CD4-positive, alpha-beta T cell treated with Interleukin-6 at 100 ng/mL for 8 hours (primary cell): ENCODE results near the gene FGGY.
"Not testable (repeated sequence)": the region's sequence is repeated elsewhere in the genome, so short reads cannot be mapped to it uniquely, and the experiment has no call there.

Experiments used
- DNase-seq: peaks from one replicate; pipeline ENCODE4 v3.0.0-alpha.2; 2020; ENCODE audit warnings: mixed read lengths, low spot score

FGGY gene

DNA sequence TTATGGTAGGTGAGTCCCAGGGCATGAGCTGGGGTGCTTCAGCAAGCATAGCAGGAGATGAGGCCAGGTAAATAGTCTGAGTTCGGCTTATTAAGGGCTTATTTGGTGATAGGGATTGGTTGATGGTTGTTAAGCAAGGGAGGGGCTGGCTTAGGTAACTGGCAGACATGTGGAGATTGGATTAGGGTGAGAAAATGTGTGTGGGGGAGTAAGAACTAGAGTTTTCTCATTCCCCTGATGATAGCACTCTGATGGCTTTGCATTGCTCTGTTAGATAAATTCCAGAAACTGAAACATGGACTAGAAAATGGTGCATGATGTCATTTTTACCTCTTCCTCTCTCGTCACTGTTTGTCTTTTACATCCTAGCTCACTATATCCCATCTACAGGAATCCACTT is 53.6 kb downstream of the FGGY start:
- DNase-seq = no peak

DNA sequence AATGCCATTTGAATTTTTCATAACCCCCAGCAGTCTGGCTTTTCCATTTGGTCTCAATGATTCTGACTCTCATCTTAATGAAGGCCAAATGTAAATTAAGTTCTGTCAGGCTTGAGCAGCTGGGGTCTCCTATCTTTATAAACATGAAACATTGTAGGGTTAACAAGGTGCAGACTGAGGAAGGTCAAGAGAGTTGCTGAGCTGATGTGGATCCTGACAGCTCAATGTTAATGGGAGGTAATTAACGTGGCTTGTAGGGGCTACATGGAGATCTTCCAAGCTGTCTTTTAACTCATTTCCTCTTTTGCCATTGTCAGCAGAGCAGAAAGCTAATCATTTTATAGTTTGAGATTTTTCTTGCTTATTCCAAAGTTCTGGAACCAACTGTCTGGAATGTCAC is 55.2 kb downstream of the FGGY start:
- DNase-seq = no peak

DNA sequence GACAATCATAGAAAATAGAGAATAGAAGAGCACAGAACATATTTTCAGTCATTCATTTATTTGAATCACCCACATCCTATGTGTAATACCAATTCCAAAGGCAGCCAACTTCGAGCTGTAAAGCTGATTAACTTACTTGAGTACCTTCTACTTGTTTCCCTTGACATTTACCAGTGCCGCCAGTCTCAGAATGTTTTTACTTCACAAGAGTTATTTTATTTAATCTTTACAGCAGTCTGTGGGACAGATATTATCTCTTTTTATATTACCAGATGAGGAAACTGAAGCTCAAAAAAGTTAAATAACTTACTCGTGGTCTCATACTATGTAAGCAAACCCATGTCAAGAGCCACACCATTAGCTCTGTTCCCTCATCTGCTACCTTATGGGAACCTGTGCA is 56.6 kb downstream of the FGGY start:
- DNase-seq = no peak

DNA sequence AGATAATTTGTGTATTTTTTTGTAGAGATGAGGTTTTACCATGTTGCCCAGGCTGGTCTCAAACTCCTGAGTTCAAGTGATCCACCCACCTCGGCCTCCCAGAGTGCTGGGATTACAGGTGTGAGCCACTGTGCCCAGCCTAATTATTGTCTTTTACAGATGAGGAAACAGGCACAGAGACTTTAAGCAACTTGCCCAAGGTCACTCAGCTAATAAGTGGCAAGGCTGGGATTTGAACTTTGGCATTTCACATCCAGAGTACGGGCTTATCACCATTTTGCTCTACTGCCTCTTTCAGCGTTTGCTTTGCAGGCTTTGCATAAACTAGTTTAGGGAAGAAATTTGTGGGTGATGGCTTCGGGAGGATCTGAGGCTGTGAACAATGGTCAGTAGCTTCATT is 57.3 kb downstream of the FGGY start:
- DNase-seq = not testable (repeated sequence)

DNA sequence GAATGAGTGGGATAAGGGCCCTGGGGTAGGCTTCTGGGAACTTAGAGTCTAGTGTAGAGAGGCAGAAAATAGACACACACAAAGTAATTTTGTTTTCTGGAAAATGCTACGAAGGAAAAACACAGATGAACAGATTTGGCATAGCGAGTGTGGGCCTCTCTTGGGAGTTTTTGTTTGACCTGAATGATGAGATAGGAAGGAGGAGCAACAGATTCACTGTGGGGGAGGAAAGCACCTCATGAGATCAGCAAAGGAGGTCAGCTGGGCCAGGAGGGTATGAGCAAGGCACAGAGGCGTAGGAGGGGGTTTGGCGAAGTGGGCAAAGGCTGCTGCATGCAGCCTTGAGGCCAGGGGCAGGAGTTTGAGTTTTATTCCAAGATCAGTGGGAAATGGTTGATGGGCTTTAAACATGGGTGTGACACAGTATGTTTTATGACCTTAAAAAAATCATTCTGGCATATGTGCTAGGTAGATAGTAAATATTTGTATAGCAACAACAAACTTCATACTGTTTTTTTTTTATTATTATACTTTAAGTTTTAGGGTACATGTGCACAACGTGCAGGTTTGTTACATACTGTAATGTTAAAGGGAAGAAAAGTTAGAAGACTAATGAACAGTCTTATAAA is 57.9 kb downstream of the FGGY start:
- DNase-seq = no peak

DNA sequence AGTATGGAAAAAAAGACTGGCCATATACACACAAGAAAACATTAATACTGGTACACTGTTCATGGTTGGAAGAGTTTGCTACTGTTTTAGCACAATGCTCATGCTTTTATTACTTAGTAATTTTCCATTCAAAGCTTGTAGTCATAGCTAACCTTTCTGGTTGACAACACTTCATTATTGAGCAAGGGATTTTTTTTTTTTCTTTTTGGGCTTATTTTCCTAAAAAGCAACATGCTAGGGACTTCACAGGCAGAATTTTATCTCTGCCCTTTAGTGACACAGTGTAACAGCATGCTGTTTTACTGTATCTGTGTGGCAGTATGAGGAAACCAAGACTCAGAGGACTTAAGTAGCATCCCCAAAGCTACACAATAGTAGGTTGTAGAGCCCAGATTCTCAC is 58.5 kb downstream of the FGGY start:
- no peak for DNase-seq

DNA sequence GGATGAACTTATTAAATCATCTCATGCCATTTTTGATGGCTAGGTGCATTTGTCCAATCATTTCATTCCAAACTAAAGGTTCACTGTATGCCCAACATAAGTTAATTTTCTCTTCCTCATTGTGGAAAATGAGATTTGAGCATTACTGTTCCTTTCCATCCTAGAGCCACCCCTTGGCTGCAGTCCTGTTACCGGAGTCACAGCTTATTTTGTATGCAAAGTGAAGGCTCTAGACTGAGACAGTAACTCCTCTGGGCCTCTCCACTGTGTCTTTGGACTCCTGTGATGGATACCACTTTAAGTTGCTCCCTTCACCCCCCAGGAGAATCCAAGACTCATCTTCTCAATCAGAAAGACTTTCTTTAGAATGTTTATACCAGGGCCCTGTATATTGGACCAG is 59.7 kb downstream of the FGGY start:
- DNase-seq = no peak

DNA sequence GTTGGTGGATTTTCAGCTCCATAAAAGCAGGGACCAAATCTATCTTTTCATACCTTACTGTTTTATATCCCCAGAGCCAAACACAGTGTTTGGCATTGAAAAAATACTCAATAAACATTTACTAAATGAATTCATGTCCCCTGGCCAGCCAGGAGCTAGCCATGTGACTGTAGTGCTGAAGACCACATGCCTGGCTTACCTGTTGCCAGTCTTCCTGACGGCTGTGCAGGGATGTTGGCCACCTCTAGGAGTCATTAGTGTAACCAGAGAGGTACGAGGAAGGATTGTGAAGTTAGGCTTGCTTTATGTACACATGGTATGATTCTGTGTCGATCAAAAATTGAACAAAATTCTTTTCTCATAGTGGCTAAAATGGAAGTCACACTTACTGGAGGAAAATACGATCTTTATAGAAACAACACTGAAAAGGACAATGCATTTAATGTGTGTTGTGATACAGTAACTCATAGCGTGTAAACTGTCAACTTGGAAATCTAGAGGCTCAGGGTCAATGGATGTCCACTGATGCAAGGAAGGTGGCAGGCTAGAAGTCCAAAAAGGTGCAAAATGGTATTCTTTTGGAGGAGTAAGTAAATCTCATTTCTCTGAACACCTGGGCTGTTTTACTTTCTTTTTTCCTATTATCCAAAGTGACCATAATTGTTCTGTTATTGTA is 60.9 kb downstream of the FGGY start:
- DNase-seq = no peak

DNA sequence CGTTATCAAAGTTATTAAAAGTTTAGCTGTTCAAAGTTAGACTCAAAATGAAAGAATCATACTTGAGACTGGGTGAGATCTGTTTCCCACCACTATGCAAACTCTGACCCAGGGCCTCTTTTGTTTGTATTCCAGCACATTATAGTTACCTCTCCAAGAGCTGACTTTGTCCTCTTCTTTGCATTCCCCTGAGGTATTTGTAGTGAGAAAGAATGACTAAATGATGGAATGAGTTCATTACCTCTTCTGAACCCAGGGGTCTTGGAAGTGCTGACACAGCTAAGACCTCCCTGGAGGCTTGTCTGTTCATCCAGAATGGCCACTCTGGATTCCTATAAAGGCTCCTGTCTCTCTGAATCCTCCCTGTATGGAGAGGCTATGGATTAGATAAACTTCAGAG is 62.4 kb downstream of the FGGY start:
- no peak for DNase-seq

DNA sequence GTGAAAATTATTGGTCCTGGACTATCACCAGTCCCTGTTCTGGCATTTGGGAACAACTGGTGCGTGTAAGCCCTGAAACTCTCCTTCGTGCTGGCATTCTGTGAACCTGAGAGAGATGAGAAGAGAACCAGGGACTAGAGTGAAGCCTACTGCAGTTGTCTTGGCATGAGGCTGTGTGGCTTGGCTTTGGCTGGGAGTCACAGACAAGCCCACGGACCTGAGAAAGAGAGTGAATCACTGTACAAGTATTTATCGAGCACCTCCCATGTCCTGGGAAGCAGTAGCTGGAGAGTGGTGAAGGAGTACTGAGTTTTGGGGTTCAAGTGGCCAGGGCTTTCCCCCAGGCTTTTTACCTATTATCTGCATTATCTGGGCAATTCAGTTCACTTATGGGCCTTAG is 63.3 kb downstream of the FGGY start:
- DNase-seq = no peak

DNA sequence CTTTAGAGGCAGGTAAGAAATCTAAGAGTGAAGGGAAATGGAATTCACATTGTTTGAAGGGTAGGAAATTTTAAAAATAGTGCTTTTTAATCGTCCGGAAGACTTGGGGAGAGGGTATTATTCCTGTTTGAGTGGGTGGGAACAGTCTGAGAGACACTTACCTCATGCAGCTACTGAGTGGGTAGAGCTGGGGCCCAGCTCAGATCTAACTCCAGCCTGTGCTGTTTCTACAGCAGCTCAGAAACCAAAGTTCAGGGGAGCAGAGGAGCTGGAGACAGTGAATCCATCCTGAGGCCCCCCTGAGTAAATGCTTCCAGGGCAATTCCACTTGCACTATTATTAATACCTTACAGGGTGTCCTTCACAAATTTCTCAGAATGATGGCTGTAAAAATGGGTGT is 63.8 kb downstream of the FGGY start:
- DNase-seq = no peak

DNA sequence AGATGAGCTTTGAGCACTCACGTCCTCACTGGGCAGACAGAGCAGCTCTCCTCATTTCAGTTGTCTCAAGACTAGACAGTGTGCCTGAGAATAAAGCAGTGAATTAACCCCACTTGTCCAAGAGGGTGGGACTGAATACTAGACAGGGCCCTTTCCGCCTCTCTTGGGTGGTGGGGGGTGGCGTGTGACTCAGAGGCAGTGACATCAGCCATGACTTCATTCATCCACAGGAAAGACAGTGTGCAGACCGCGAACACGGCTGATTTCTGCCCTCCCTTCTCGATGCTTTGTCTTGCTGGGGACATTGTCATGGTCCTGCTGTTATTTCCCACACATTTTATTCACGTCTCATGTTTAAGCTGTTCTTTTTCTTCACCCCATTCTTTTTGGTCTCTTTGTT is 64.9 kb downstream of the FGGY start:
- no peak for DNase-seq

DNA sequence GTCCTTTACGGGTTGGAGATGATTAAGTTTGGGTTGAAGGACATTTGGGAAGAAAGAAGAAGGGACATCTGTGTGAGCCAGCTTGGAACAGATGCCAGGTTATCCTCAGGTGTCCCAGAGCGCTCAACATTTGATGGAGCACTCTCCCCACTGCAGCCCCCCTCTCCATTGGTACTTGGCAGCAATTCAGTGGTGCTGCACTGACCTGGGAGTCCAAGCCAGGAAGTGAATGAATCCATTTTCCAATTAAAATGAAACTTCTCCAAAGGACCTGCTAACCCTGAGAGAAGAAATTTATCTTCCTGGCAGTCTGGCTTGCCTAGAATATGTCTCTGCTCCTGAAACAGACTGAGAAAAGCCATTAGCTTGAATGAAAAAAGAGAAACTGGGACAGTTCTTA is 67.1 kb downstream of the FGGY start:
- no peak for DNase-seq

DNA sequence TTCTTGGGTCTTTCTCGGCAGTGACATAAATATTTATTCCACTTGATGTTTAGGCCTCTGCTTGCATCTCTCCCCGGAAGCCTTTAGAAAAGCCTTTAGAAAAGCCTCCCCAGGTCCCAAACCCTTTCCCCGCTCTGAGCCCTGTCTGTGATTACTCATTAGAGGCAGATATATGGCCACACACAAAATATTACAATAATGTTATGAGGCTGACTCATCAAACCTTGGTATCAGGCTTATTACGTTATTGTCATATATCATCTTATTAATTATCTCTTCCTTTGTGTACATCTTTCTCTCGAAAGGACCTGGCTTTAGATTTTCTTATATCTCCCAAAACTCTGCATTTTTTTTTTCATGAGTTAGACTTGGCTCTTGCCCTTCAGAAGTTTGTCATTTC is 69.5 kb downstream of the FGGY start:
- DNase-seq = no peak

DNA sequence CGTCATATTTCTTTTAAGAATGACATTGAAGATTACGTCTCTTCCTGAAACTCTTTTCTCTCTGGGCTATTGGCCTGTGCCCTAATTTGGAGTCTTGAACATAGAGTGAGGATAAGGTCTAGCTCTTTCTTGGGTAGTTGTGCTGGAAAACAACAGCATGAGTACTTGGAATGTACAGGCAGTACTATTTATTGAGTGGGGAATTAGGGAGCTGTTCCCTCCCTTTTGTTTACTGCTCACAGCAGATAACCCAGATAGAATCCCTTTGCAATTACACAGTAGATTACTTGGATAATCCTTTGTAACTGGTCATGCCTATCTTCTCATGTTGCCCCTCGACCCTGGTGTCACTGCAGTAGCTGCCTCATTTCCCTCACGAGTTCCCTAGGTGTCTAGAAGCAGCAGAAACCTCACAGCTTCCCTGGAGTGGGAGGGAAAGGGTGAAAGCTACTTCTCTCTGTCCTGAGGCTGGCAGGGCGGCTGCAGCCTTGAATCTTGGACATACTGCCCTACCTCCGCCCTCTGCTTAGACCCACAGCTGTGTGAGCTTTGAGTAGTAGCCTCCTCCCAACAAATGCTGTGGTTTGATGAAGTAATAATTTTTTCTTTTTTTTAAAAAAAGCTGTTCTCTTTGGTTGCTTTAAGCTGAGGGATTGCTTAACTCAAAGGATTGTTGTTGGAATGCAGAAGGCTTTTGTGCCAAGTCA is 70.6 kb downstream of the FGGY start:
- no peak for DNase-seq

DNA sequence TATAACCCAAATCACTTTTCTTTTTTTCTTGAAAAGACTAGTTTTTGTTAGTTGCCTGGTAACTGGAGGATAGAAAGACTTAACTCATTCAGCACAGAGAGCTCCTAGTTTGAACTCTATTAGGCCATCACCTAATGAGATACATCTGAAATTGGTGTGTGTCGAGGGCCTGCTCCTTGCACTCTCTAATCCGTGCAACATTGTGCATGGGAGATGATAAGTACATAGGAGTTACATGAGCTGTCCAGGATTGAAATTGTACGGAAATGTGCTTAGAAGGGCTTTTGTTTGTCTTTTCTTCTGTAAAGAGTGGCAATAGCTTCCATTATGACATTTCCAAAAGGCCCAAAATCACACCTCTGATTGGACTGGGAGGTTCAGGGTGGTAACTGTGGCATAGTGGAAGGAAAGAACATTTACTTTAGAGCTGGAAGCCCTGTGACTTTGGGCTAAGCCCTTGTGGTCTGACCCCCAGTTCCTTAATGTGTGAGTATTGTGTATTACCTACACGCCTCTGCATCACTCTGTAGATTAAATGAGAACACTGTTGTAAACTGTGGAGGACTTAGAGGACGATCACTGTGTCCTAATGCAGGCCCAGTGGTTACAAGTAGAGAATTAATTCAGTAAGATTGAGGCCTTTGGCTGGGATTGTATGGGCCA is 71.2 kb downstream of the FGGY start:
- DNase-seq = no peak

DNA sequence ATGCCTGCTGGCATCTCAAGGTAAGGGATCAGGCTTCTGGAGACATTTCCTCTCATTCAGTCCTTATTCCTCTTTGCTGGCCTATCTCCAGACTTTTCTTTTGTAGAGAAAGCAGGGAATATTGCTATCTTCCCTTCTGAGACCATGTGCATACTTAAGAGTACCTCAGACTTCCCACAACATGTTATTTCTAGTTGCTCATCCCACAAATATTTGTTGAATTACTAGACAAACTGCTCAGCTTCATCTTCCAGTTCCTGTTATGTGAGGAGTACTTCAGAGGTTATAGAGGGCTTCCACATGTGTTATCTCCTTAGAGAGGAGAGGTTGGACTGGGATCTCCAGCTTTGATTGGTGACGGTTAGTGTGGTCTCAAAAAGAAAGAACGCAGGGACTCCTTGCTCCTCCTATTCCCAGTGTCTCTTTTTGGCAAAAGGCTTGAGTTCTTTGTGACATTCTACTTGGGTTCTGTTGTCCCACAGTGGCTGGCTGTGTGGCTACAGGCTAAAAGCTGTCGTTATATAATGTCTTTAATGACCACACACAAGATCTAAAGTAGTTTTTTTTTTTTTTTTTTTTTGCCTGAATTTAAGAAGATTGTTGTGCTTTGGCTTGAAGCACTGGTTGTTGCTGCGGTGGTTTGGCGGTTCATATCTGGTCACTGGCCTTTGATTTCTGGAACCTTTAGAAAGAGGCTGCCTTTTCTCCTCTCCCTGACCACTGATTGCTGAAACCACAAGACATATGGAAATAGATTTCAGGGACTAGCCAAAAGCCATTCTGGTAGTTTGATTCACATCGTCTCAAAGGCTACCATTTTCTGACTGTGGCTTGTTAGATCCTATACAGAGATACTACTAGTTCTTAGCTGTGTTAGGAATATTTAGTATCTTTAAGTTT is 78.7 kb downstream of the FGGY start:
- no peak for DNase-seq

DNA sequence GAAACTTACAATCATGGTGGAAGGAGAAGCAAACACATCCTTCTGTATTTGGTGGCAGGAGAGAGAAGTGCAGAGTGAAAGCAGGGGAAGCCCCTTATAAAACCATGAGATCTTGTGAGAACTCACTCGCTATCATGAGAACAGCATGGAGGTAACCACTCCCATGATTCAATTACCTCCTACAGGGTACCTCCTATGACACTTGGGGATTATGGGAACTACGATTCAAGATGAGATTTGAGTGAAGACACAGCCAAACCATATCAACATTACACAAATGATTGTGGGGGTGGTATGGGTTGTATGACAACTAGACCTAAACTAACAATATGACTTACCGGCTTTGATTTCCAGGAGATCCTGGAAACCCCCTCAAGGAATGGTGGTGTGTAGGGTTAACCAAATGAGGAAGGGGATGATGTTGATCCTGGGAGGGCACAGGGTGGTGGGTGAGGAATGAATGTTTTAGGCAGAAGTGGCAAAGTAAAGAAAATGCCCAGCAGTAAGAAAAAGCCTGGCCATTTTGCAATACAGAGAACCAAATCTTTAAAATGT is 80.5 kb downstream of the FGGY start:
- DNase-seq = no peak

DNA sequence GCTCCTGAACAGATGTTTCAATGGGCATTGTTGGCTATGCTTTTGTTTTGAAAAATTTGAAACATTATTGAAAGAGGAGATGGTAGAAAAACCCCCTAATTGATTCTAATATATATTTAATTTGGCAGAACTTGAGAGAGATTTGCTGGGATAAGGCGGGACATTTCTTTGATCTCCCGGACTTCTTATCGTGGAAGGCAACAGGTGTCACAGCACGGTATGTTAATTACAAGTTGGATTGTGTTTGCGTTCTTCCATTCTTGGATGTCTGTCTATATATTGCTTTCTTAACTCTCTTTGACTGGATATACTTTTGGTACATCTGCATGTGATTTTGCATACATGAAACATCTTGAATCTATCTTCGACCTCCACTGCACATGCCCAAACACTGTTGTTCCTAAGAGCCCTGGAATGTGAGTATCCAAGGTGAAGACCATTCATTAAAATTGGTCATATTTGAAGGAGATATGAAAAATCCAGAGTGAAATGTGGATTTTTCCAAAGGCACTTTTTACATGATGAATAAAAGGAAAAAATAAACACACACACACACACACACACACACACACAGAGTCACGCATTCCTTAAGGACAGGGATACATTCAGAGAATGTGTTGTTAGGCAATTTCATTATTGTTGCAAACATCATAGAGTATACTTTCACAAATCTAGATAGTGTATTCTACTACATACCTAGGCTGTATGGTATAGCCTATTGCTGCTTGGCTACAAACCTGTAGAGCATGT is 81.9 kb downstream of the FGGY start:
- DNase-seq = no peak

DNA sequence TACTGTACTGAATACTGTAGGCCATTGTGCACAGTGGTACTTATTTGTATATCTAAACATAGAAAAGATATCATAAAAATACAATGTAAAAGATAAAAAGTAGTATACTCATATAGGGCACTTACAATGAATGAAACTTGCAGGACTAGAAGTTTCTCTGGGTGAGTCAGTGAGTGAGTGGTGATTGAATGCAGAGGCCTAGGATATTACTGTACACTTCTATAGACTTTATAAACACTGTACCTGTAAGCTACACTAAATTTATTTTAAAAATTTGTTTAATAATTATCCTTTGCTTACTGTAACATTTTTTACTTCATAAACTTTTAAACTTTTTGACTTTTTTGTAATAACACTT is 82.5 kb downstream of the FGGY start:
- no peak for DNase-seq

DNA sequence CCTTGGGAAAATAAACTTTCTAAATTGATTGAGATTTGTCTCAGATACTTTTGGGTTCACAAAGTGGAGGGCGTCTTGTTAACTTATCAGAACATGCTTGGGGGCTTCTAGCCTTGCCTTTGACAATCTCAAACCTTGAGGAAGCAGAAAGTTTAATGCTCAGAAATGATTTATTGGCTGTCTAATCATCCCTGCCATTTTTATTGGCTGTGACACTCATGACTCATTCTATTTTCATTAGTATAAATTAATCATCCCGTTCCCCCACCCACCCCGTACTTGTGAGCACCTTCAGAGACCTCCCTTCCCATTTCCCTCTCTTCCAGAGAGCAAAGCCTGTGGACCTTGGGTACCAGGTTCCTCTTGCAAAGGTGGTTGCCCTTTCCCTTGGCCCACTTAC is 87.1 kb downstream of the FGGY start:
- no peak for DNase-seq
